HCT116 (cell line): ENCODE measurements around the gene PRSS36. TPM values are rescaled to one million over a fixed set of nuclear protein-coding genes. Genes with fewer than 3 reads are reported as not detected.
A peak's percentile ranks its signal among the peaks of the same experiment; 100 is the strongest.

ENCODE experiments used
- ATAC-seq: fragments of 200-7000 bp; cut with Tn5 transposase; 2 replicates; pipeline ENCODE4 v1.9.1; 2020; ENCODE audit warnings: mild to moderate bottlenecking, moderate library complexity
- BruUV-seq: library from RNA; stranded (reverse); fragments of 400-500 nt; replicated peaks from 2 replicates; lab custom pipeline; 2021; lab: Mats Ljungman, UMichigan
- CTCF ChIA-PET: fragments of 300-600 bp; sonication (Branson Sonifier 250); formaldehyde crosslinking; loops from one replicate; lab custom pipeline; 2021; ENCODE audit warnings: antibody characterized with exemption; lab: Charles Lee
- POLR2A ChIA-PET: fragments of 300-600, 350-600 bp; sonication (Branson Sonifier 250); formaldehyde crosslinking; loops from one replicate; lab custom pipeline; 2021; ENCODE audit warnings: antibody characterized with exemption; lab: Charles Lee
- RAD21 ChIA-PET, 2 experiments: fragments of 300-600 bp; sonication (Branson Sonifier 250); formaldehyde crosslinking; loops; one replicate each; lab custom pipeline; 2023; ENCODE audit warnings: low total read pairs in 2 of 2; ENCODE audit not compliant: uncharacterized antibody in 2 of 2, unreplicated experiment in 2 of 2, low non-redundant PET in 1 of 2; lab: Charles Lee
- DNase-seq: peaks from one replicate; pipeline ENCODE4 v3.0.0-alpha.2; 2010; ENCODE audit warnings: low read depth, low spot score
- H2AFZ ChIP-seq: fragments of 200-600 bp; shearing (Covaris generic), sonication (generic); 2 replicates; pipeline ENCODE4 v1.6.1; 2017; ENCODE audit warnings: low read depth, mixed run types, mixed read lengths, antibody characterized with exemption, low read length; ENCODE audit not compliant: poor library complexity, severe bottlenecking
- H3K27ac ChIP-seq: 2 replicates; pipeline ENCODE4 v1.5.1; 2012; ENCODE audit warnings: low read depth, low read length
- H3K27me3 ChIP-seq: fragments of 200-600 bp; sonication (generic); 2 replicates; pipeline ENCODE4 v1.6.1; 2016; ENCODE audit warnings: mixed run types, low read length, mixed read lengths; ENCODE audit not compliant: insufficient read depth
- H3K36me3 ChIP-seq, 2 experiments: fragments of 200-500 bp in 1 of 2; fragments of 200-600 bp in 1 of 2; sonication (Bioruptor generic) in 1 of 2; sonication (generic) in 1 of 2; 2 replicates each; pipeline versions ENCODE4 v1.5.1 to v1.6.1; 2014 to 2016; ENCODE audit warnings: low read length in 2 of 2, inconsistent platforms in 1 of 2, mixed read lengths in 1 of 2, mixed run types in 1 of 2; ENCODE audit not compliant: insufficient read depth in 2 of 2, control insufficient read depth in 1 of 2
- H3K4me1 ChIP-seq, 2 experiments: fragments of 200-600 bp in 1 of 2; sonication (generic) in 1 of 2; 2 replicates each; pipeline versions ENCODE4 v1.5.1 to v1.6.1; 2012 to 2017; ENCODE audit warnings: low read length in 2 of 2, inconsistent platforms in 1 of 2, mild to moderate bottlenecking in 1 of 2, mixed read lengths in 1 of 2, mixed run types in 1 of 2, moderate library complexity in 1 of 2; ENCODE audit not compliant: insufficient read depth in 2 of 2, control insufficient read depth in 1 of 2
- H3K4me2 ChIP-seq: fragments of 200-600 bp; sonication (generic); 2 replicates; pipeline ENCODE4 v1.6.1; 2017; ENCODE audit warnings: mixed run types, low read length, mixed read lengths
- H3K4me3 ChIP-seq, 2 experiments: fragments of 200-600 bp in 1 of 2; sonication (generic) in 1 of 2; replicated peaks in 1 of 2; 2 replicates each; pipeline ENCODE4 v1.5.1; 2011 to 2016; ENCODE audit warnings: low read length in 2 of 2, control low read depth in 1 of 2, low read depth in 1 of 2, mild to moderate bottlenecking in 1 of 2, mixed read lengths in 1 of 2, mixed run types in 1 of 2
- H3K79me2 ChIP-seq: fragments of 200-600 bp; sonication (generic); 2 replicates; pipeline ENCODE4 v1.6.1; 2017; ENCODE audit warnings: mild to moderate bottlenecking, mixed run types, low read length, moderate library complexity, mixed read lengths; ENCODE audit not compliant: insufficient read depth
- H3K9ac ChIP-seq: fragments of 200-600 bp; sonication (generic); 2 replicates; pipeline ENCODE4 v1.6.1; 2016; ENCODE audit warnings: low read length, mixed read lengths
- H3K9me2 ChIP-seq: fragments of 200-600 bp; sonication (generic), shearing (Covaris generic); 2 replicates; pipeline ENCODE4 v1.6.1; 2017; ENCODE audit warnings: mixed run types, mild to moderate bottlenecking, moderate library complexity; ENCODE audit not compliant: insufficient read depth
- H3K9me3 ChIP-seq, 2 experiments: fragments of 200-500 bp in 1 of 2; fragments of 200-600 bp in 1 of 2; sonication (Bioruptor generic) in 1 of 2; sonication (generic) in 1 of 2; 2 replicates each; pipeline ENCODE4 v1.6.1; 2014 to 2017; ENCODE audit warnings: low read length in 2 of 2, mixed read lengths in 2 of 2, inconsistent platforms in 1 of 2, low read depth in 1 of 2, mild to moderate bottlenecking in 1 of 2, mixed run types in 1 of 2, moderate library complexity in 1 of 2; ENCODE audit not compliant: control insufficient read depth in 1 of 2, insufficient read depth in 1 of 2
- H4K20me1 ChIP-seq: fragments of 200-600 bp; sonication (generic), shearing (Covaris generic); 2 replicates; pipeline ENCODE4 v1.6.1; 2017; ENCODE audit warnings: mixed run types, mild to moderate bottlenecking, moderate library complexity; ENCODE audit not compliant: insufficient read depth
- JUND ChIP-seq: IDR thresholded peaks from 2 replicates; pipeline ENCODE4 v1.6.1; 2012
- POLR2AphosphoS5 ChIP-seq: IDR thresholded peaks from 2 replicates; pipeline ENCODE4 v1.6.1; 2011; ENCODE audit warnings: mild to moderate bottlenecking, low read depth, low read length, moderate library complexity
- SP1 ChIP-seq: IDR thresholded peaks from 2 replicates; pipeline ENCODE4 v1.6.1; 2012; ENCODE audit warnings: low read depth
- TCF7L2 ChIP-seq: IDR thresholded peaks from 2 replicates; pipeline ENCODE4 v1.7.0; 2011; ENCODE audit warnings: borderline replicate concordance, inconsistent platforms; ENCODE audit not compliant: insufficient read depth, insufficient read length; ENCODE audit errors: extremely low read depth
- YY1 ChIP-seq: IDR thresholded peaks from 2 replicates; pipeline ENCODE4 v1.6.1; 2011; ENCODE audit warnings: low read length, low read depth, moderate library complexity, mild to moderate bottlenecking; ENCODE audit not compliant: insufficient replicate concordance; ENCODE audit errors: extremely low read depth
- ZFX ChIP-seq: fragments of 450-650 bp; IDR thresholded peaks from 2 replicates; pipeline ENCODE4 v1.6.1; 2017
- intact Hi-C: fragments of 100-400 bp; cut with micrococcal nuclease; formaldehyde crosslinking; loops from 2 replicates; pipeline ENCODE4 v1.10.0; 2022
- total RNA-seq: library from RNA; stranded (reverse); gene quantifications from one replicate; pipeline ENCODE4 v1.2.1, GENCODE V29; 2021; ENCODE audit not compliant: unreplicated experiment
- TF ChIP-seq, protein P1 (sequence below): IDR thresholded peaks from 2 replicates; pipeline ENCODE4 v1.6.1; 2011; ENCODE audit warnings: mild to moderate bottlenecking, low read length, moderate library complexity; ENCODE audit not compliant: insufficient replicate concordance; ENCODE audit errors: extremely low read depth

The PRSS36 gene
- total RNA-seq, 1 experiment from 2014 or later = not detected

- H3K27me3 ChIP-seq = no peaks in the 10 kb centered on the region
- TF ChIP-seq, protein P1, sequence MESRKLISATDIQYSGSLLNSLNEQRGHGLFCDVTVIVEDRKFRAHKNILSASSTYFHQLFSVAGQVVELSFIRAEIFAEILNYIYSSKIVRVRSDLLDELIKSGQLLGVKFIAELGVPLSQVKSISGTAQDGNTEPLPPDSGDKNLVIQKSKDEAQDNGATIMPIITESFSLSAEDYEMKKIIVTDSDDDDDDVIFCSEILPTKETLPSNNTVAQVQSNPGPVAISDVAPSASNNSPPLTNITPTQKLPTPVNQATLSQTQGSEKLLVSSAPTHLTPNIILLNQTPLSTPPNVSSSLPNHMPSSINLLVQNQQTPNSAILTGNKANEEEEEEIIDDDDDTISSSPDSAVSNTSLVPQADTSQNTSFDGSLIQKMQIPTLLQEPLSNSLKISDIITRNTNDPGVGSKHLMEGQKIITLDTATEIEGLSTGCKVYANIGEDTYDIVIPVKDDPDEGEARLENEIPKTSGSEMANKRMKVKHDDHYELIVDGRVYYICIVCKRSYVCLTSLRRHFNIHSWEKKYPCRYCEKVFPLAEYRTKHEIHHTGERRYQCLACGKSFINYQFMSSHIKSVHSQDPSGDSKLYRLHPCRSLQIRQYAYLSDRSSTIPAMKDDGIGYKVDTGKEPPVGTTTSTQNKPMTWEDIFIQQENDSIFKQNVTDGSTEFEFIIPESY = no peak
- TF ChIP-seq ZFX = no peak
- no peak for TF ChIP-seq SP1
- peak; percentile 33; the same call in 1 of the 2 replicates for TF ChIP-seq POLR2AphosphoS5
- TF ChIP-seq, all 23 proteins: peak for 1
- DNase-seq (no peak), ATAC-seq (no peak)
- POLR2A ChIA-PET = no interaction called here
- H3K4me3 ChIP-seq = no peak overlapping the region
- peaks cover 88% of the 10 kb centered on the region for H4K20me1 ChIP-seq
- BruUV-seq = no TSS peak
- no peaks in the 10 kb centered on the region for H3K4me1 ChIP-seq
- RAD21 ChIA-PET = no interaction called here
- H3K79me2 ChIP-seq = peaks cover 100% of the 10 kb centered on the region
- peaks cover 90 to 99% of the 10 kb centered on the region in 2 experiments for H3K36me3 ChIP-seq
- H3K9ac ChIP-seq = no peak overlapping the region
- H3K9me2 ChIP-seq = no peaks in the 10 kb centered on the region
- CTCF ChIA-PET = no interaction called here
- intact Hi-C loops = no loop called here
- H3K27ac ChIP-seq = no peak overlapping the region
- no peaks in the 10 kb centered on the region for H3K9me3 ChIP-seq
- H2AFZ ChIP-seq = no peak overlapping the region
- no peak overlapping the region for H3K4me2 ChIP-seq
Measured at GRCh38 chr16:31187808-31188189, 37.9 kb upstream of the PRSS36 start.

DNA sequence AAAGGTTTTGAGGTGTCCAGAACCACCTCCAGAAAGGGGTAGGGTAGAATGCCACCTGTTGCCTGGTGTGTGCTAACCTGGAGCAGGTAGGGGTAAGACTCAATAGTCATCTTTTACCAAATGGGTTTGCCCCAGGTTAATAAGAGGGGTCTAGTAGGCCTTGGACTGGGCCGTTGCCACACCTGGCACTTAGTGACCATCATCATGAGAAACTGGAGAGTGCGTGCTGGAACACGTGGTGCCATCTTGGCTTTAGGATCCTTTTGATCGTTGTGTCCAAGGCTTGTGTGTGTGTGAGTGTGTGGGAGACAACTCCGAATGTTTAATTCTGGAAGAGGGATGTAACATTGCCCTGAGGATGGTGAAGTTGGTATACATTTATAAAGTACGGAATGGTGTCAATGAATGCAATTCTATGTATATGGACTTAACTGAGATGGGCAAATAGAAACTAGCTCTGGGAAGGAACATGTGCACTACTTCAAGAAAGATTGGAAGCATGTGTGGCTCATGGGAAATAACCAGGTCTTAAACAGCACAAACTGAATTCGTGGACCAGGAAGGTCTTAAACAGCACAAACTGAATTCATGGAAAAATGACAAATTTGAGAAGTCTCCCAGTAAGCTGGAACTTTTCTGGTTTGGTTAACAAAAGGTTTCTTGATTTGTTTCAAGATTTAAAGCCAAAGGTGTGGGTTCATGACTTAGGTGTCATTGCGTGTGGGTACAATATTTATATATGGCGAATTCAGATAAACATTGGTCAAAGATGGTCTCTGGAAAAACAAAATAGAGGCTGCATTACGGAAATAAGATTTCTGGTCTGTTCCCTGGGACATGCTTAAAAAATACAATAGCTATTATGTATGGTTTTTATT is 37.3 kb upstream of the PRSS36 start:
- Histone ChIP-seq H2AFZ (no peak overlapping the region), H3K4me3 (no peak overlapping the region), H3K36me3 (peaks cover 91 to 100% of the 10 kb centered on the region in 2 experiments), H3K9me2 (no peaks in the 10 kb centered on the region), H4K20me1 (peaks cover 88% of the 10 kb centered on the region), H3K4me1 (peaks cover 0 to 5% of the 10 kb centered on the region in 2 experiments; a peak in 3 of 4 replicates), H3K27ac (no peak overlapping the region), H3K4me2 (no peak overlapping the region), H3K27me3 (no peaks in the 10 kb centered on the region), H3K9ac (no peak overlapping the region), H3K9me3 (no peaks in the 10 kb centered on the region), H3K79me2 (peaks cover 100% of the 10 kb centered on the region)
- ATAC-seq (no peak), DNase-seq (no peak)
- CTCF ChIA-PET = no interaction called here
- RAD21 ChIA-PET = no interaction called here
- BruUV-seq = no TSS peak
- TF ChIP-seq YY1 (no peak), TCF7L2 (no peak), SP1 (no peak), JUND (no peak), ZFX (no peak)
- intact Hi-C loops = no loop called here
- POLR2A ChIA-PET = no interaction called here
